Measurements from ENCODE around the gene ADARB2.

The ADARB2 gene

GRCh38 chr10:1521741-1522140, 215.6 kb downstream of the ADARB2 start:
- no peak for DNase-seq (ENCODE audit: low read depth)

DNA sequence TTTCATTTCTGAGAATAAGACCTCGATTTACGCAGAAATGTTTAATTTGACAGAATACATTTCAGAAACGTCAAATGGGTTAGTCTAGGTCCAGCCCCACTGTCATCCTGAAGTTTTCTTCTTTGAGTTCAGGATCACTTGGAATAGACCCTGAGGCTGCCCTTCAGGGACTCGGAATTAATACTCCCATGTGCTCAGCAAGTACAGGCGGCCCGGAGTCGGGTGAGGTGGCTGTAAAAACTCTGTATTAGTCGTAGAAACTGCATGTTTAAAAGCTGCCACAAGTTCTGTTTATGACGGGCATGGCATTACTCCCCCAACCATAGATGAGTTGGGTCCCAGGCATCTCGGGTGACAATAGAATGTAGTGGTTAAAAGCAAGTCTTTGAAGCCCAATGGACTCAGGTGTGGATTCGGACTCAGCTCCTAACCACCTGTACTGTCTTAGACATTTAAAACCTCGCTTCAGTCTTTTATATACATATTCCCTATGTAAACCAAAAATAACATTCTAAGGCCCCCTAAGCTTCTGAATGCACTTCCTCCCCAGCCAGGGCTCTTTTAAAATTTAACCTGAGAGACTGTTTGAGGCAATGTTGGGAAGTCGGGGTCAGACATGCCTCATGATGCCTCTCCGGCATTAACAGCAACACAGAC, 216.3 kb downstream of the ADARB2 start:
- no peak for DNase-seq (ENCODE audit: low read depth)

GRCh38 chr10:1519391-1519790, 217.9 kb downstream of the ADARB2 start:
- DNase-seq (ENCODE audit: low read depth) = no peak

DNA sequence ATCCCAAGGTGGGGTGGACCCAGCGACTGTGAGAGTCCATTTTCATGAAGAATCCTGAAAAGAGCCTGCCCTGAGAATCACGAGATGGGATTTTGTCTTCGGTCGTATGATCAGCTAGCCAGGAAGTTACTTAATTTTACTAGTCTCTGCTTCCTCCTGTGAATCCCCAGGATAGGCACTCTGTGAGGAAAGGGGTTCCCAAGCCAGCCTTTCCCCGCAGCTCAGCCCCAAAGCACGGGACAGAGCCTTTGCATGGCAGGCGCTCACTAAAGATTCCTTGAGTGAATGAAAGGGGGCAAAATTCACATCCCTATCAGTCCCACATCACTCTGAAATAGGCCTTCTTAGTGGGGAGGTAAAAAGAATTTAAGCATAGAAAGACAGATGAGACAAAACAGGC, 219.6 kb downstream of the ADARB2 start:
- no peak for DNase-seq (ENCODE audit: low read depth)

DNA sequence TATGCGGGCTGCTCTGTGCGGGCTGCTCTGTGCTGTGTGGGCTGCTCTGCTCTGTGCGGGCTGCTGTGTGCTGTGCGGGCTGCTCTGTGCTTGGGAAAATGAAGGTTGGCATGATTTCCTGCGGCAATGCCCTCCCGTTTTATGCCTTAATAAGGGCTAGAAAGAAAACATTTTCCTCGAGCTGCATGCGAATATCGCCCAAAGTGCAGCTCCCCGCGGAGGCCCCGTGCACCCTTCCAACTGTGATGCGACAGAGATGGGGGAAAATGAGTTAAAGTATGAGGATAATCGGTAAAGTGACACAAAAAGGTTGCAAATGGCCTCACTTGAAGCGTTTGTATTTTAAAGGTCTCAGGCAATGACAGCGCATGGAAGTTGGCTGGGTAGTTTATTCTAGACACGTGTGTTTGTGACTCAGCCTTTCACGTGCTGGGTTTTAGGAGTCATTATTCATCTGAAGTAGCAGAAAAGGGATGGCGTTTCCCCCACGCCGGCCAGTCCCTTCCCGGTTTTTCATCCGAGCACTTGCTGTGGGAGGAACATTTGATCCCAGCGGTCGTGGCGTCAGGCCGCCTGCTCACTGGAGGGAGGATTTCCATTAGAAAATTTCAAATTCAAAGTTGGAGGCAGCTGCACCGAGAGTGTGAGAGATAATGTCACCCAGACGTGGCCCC, 220.7 kb downstream of the ADARB2 start:
- DNase-seq (ENCODE audit: low read depth) = no peak

DNA sequence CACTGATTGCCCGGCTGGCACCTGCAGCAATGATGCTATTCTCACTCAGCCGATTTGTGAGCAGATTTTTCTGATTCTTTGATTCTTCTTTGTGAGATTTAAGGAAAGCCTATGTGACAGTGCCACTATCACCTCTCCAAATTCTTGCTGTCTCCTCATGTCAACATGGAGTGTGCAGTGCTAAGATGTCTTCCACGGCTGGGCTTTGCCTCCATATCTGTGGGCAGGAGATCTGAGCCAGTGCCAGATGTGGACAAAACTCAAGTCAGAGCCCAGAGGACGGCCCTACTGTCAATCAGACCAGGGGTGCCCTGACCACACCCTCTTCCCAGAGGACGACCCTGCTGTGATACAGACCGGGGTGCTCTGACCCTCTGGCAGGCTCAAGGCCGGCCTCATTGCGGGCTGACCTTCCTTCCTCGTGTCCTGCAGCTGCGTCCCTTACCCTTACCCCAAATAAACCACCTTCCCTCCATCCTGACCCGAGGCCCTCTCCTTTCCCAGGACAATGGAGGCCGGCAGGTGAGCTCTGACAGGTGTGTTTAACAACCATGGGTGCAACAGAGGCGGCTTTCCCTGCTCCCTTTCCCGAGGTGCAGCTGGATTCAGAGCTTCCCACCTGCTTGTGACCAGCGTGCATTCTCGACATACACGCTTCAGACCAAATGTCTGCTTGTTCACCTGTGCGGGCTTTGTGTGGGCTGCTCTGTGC, 221.4 kb downstream of the ADARB2 start:
- DNase-seq (ENCODE audit: low read depth) = no peak

DNA sequence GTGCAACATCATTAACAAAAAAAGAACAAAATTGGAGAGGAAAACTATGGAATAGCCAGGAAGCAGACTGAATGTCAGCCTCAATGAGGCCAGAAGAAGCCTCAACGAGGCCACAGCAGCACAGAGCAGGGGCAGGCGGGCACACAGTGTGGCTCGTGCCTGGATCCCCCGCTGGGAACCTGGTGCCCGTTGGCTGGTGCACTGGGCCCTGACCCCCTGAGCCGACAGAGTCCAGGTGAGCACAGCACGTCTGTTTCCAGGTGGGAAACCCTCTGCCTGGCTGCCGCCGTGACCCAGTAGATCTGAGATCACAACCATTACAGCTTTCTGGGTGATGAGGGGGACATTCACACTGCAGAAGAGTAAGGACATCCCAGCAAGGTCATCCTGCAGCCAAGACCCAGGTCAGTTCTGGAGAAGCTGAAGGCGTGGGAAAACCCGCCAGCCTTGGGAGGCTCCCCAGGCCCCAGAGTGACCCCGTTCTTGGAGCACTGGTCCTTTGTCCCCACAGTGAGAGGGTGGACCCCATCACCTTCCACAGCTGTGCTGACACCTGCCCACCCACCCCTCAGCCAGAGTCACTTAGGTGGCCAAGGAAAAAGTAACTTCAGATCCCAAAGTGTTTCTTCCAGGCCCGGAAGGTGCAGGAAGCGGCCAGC, 222.1 kb downstream of the ADARB2 start:
- DNase-seq (ENCODE audit: low read depth) = no peak

DNA sequence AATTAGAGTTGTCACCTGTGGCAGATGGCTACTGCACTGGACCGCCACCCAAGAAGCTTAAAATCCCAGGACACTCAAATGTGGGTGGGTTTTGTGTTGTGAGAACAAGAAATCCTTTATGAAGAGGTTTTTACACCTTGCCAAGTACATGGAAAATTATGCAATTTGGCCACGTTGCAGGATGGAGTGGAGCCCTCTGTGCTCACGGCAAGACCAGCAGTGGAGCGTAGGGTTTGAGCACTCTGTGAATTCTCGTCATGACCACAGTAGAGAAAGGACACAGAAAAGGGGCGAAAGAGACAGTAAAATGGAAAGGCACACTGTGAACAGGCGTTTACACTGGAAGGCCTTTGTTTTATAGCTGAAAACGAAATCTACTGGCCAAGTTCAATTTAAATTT, 222.6 kb downstream of the ADARB2 start:
- DNase-seq (ENCODE audit: low read depth) = no peak

GRCh38 chr10:1513221-1513620, 224.1 kb downstream of the ADARB2 start:
- no peak for DNase-seq (ENCODE audit: low read depth)

DNA sequence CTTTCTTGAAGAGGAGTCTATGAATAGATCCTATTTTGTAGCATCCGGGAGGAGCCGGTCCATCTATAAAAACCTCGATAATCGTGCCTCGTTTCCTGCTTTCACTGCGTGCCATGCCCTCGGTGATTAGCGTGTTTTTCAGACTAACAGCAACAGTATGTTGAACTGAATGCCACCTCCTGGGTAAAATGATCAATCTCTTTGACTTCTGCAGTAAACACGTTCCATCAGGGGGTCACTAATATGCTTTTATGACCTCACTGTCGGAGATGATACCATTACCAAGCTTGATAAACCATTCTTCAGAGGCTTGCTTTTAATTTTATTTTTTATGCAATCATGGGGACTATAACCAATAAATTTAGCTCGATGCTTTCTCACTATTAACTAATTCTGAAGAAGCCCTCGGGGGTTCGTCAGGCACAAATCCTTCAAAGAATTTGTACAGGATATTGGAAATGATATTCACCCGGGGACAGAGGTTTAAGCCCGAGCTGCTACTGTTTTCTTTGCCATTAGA, 228.3 kb downstream of the ADARB2 start:
- no peak for DNase-seq (ENCODE audit: low read depth)

DNA sequence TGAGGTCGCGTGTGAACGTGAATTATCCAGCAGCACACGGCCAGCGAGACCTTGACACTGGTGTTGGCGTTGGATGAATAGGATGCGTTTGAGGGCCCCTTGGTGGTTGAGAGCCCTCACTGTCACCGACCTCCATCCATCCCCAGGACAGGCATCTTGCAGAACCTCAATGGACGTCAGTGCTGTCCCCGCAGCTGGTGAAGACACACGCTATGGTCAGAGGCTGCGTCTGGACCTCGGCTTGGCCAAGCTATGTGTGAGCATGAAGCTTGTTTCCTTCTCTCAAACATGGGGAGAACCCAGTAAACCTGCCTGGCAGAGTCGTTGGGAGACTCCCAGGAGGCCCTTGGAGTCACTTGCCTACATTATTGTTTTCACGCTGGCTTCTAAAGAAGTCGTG, 229.2 kb downstream of the ADARB2 start:
- no peak for DNase-seq (ENCODE audit: low read depth)

- DNase-seq (ENCODE audit: low read depth) = no peak
These were observed 229.9 kb downstream of the ADARB2 start for GRCh38 chr10:1507436-1507835.

DNA sequence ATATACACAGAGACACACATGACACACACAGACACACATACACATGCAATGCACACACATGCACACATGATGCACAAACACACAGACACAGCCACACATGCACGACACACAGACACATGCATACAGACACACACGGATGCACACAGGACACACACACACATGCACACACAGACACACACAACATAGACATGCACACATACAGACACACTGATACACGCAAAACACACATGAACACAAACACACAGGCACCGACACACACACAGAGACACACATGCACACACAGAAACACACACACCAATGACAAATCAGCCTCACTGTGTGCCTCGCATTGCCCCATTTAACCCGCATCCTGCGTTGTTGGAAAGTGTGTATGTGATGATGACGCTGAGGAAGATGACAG, 232.4 kb downstream of the ADARB2 start:
- no peak for DNase-seq (ENCODE audit: low read depth)

DNA sequence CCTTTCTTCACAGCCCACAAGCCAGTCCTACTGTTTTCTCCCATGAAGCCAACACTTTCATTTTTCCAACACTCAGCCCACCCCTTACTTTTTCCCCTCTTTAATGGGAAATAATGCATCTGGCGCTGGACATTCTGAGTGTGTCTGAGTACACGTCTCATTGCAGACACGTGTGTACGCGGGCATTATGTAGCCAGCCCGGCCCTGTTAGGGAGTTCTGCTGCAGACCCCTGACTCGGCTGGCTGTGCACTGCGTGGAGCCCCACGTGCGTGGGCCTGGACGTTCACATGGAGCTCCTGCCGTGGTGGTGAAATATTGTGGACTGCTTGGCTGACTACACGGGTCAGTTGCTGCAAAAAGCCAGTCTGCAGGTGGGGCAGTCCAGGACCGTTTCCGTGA, 233.0 kb downstream of the ADARB2 start:
- no peak for DNase-seq (ENCODE audit: low read depth)

- DNase-seq (ENCODE audit: low read depth) = no peak
These were observed 234.9 kb downstream of the ADARB2 start for GRCh38 chr10:1502451-1502850.

GRCh38 chr10:1499359-1499957, 237.9 kb downstream of the ADARB2 start:
- DNase-seq (ENCODE audit: low read depth) = no peak

- DNase-seq (ENCODE audit: low read depth) = peak; percentile 1
These were observed 238.5 kb downstream of the ADARB2 start for GRCh38 chr10:1498746-1499358.

DNA sequence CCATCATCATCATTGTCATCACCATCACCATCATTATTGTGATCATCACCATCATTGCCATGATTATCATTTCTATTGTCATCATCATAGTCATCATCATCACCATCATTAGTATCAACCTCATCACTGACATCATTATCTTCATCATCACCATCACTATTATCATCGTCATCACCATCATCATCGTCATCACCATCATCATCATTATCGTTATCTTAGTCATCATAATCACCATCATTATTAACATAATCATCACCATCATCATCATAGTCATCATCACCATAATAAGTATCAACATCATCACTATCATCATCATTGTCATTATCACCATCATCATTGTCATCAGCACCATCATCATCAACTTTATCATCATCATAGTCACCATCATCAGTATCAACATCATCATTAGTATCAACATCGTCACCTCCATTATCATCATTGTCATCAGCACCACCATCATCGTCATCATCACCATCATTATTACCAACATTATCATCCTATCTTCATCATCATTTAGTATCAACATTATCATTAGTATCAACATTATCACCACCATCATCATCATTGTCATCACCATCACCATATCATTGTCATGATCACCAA, 241.3 kb downstream of the ADARB2 start:
- DNase-seq (ENCODE audit: low read depth) = no peak

DNA sequence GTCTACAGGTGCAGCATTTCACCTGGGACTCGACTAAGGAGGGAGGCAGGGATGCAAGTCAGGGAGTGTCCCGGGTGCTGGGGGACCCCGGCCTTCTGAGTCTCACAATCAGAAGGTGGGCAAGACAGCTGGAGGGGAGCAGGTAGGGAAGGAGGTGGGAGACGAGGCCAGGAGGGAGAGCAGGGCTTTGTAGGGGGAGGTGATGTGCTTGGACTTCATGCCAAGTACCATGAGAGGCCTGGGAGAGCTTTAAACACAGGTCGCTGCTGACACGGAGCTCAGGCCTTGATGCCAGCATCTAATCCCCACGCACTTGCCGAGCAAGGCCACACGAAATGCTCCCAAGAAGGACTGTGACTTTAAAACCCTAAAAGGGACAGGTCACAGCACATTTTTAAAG, 244.7 kb downstream of the ADARB2 start:
- no peak for DNase-seq (ENCODE audit: low read depth)

DNA sequence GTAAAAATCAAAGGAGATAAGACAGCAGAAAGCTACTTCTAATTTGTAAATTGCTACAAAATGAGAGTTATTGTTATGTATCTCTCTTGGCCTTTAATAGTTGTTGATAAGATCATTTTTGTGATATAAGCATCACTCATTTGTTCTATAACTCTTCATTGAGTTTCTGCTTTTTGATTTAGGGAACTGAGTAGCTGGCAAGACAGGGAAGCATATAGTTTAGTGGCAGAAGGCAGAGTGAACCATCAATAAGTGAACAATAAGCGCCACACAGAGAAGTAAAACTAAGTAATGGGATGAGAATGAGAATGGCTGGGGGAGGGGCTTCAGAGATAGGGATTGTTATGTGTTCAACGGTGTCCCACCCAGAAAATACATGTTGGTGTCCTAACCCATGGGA, 245.4 kb downstream of the ADARB2 start:
- no peak for DNase-seq (ENCODE audit: low read depth)

- no peak for DNase-seq (ENCODE audit: low read depth)
These were observed 247.5 kb downstream of the ADARB2 start for GRCh38 chr10:1489801-1490200.
